ENCODE data around the gene ATP8A2. TPM values are rescaled to one million over a fixed set of nuclear protein-coding genes. Genes with fewer than 3 reads are reported as not detected.
A peak's percentile ranks its signal among the peaks of the same experiment; 100 is the strongest.

ATP8A2 gene
- polyA plus RNA-seq, 3 donors: not detected

GRCh38 chr13:25352230-25352629 is 19.5 kb upstream of the ATP8A2 start:
- no peaks in the 10 kb centered on the region for H3K36me3 Mint-ChIP-seq
- no peak for DNase-seq
- no peak overlapping the region for H2AFZ ChIP-seq (ENCODE audit: insufficient read depth, low read depth, low read length, poor library complexity, severe bottlenecking)
- H3K4me3 ChIP-seq (replicated peaks in 1 of 3; ENCODE audit: low read depth in 2 of 3, low read length in 3 of 3): no peak overlapping the region
- no peaks in the 10 kb centered on the region for H4K20me1 ChIP-seq (ENCODE audit: insufficient read depth, low read length)
- H3K4me3 Mint-ChIP-seq: no peak overlapping the region
- H3K9me3 ChIP-seq (replicated peaks in 1 of 2; ENCODE audit: control insufficient read depth in 1 of 2, insufficient read depth in 1 of 2, low read length in 2 of 2): no peaks in the 10 kb centered on the region
- H3K36me3 ChIP-seq (replicated peaks in 1 of 2; ENCODE audit: control insufficient read depth in 1 of 2, insufficient read depth in 2 of 2, low read length in 2 of 2): no peaks in the 10 kb centered on the region
- H3K4me2 ChIP-seq (replicated peaks; ENCODE audit: extremely low read depth, low read length, poor library complexity, severe bottlenecking): no peak overlapping the region
- TF ChIP-seq, protein P1, sequence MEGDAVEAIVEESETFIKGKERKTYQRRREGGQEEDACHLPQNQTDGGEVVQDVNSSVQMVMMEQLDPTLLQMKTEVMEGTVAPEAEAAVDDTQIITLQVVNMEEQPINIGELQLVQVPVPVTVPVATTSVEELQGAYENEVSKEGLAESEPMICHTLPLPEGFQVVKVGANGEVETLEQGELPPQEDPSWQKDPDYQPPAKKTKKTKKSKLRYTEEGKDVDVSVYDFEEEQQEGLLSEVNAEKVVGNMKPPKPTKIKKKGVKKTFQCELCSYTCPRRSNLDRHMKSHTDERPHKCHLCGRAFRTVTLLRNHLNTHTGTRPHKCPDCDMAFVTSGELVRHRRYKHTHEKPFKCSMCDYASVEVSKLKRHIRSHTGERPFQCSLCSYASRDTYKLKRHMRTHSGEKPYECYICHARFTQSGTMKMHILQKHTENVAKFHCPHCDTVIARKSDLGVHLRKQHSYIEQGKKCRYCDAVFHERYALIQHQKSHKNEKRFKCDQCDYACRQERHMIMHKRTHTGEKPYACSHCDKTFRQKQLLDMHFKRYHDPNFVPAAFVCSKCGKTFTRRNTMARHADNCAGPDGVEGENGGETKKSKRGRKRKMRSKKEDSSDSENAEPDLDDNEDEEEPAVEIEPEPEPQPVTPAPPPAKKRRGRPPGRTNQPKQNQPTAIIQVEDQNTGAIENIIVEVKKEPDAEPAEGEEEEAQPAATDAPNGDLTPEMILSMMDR (IDR thresholded peaks at IDR 0.05): no peak
- H3K27me3 ChIP-seq (ENCODE audit: control insufficient read depth in 2 of 2, insufficient read depth in 2 of 2, low read length in 2 of 2): no peaks in the 10 kb centered on the region
- H3K79me2 ChIP-seq (ENCODE audit: insufficient read depth, low read length): no peaks in the 10 kb centered on the region
- H3K27me3 Mint-ChIP-seq (ENCODE audit: low read depth in 3 of 3): peaks cover 7 to 10% (median 8%) of the 10 kb centered on the region in 3 donors
- peak overlapping the region in 1 of 7 donors; percentile 10 for H3K27ac Mint-ChIP-seq
- H3K9me3 Mint-ChIP-seq: peaks cover 0 to 2% (median 0%) of the 10 kb centered on the region in 7 donors
- 12% methylated on average over 3 of the region's 3 CpGs for WGBS (ENCODE audit: insufficient coverage)
- no peaks in the 10 kb centered on the region for H3K4me1 ChIP-seq (ENCODE audit: control insufficient read depth in 1 of 2, insufficient read depth in 2 of 2, low read length in 2 of 2)
- H3K9ac ChIP-seq (ENCODE audit: insufficient read depth, low read length, poor library complexity, severe bottlenecking): no peak overlapping the region
- H3K27ac ChIP-seq (ENCODE audit: low read depth in 1 of 2, low read length in 2 of 2): no peak overlapping the region
- no peaks in the 10 kb centered on the region for H3K4me1 Mint-ChIP-seq
- intact Hi-C loops (cut with micrococcal nuclease): no loop called here

GRCh38 chr13:25352806-25353205 is 19.0 kb upstream of the ATP8A2 start:
- H3K27ac Mint-ChIP-seq: peak overlapping the region in 1 of 7 donors; percentile 10
- peaks cover 7 to 14% (median 8%) of the 10 kb centered on the region in 3 donors for H3K27me3 Mint-ChIP-seq (ENCODE audit: low read depth in 3 of 3)
- Histone ChIP-seq H3K27me3 (ENCODE audit: control insufficient read depth in 2 of 2, insufficient read depth in 2 of 2, low read length in 2 of 2) (no peaks in the 10 kb centered on the region), H2AFZ (ENCODE audit: insufficient read depth, low read depth, low read length, poor library complexity, severe bottlenecking) (no peak overlapping the region), H3K9ac (ENCODE audit: insufficient read depth, low read length, poor library complexity, severe bottlenecking) (no peak overlapping the region), H3K9me3 (replicated peaks in 1 of 2; ENCODE audit: control insufficient read depth in 1 of 2, insufficient read depth in 1 of 2, low read length in 2 of 2) (no peaks in the 10 kb centered on the region), H3K4me1 (ENCODE audit: control insufficient read depth in 1 of 2, insufficient read depth in 2 of 2, low read length in 2 of 2) (no peaks in the 10 kb centered on the region), H3K4me2 (replicated peaks; ENCODE audit: extremely low read depth, low read length, poor library complexity, severe bottlenecking) (no peak overlapping the region), H3K36me3 (replicated peaks in 1 of 2; ENCODE audit: control insufficient read depth in 1 of 2, insufficient read depth in 2 of 2, low read length in 2 of 2) (no peaks in the 10 kb centered on the region), H4K20me1 (ENCODE audit: insufficient read depth, low read length) (no peaks in the 10 kb centered on the region), H3K27ac (ENCODE audit: low read depth in 1 of 2, low read length in 2 of 2) (no peak overlapping the region), H3K4me3 (replicated peaks in 1 of 3; ENCODE audit: low read depth in 2 of 3, low read length in 3 of 3) (no peak overlapping the region), H3K79me2 (ENCODE audit: insufficient read depth, low read length) (no peaks in the 10 kb centered on the region)
- peaks cover 0 to 2% (median 0%) of the 10 kb centered on the region in 7 donors for H3K9me3 Mint-ChIP-seq
- intact Hi-C loops (cut with micrococcal nuclease): no loop called here
- 97% methylated on average over 3 of the region's 4 CpGs for WGBS (ENCODE audit: insufficient coverage)
- H3K4me3 Mint-ChIP-seq: no peak overlapping the region
- H3K36me3 Mint-ChIP-seq: no peaks in the 10 kb centered on the region
- no peak for DNase-seq
- H3K4me1 Mint-ChIP-seq: no peaks in the 10 kb centered on the region
- TF ChIP-seq, protein P1 (IDR thresholded peaks at IDR 0.05): no peak

Data from CD14-positive monocyte (primary cell).